ENCODE measurements around the gene ABL2. TPM values are rescaled to one million over a fixed set of nuclear protein-coding genes. Genes with fewer than 3 reads are reported as not detected.
"Not testable (repeated sequence)": the region's sequence is repeated elsewhere in the genome, so short reads cannot be mapped to it uniquely, and the experiment has no call there.

The ABL2 gene
- total RNA-seq, 2 experiments from 2014 or later = 15.8 to 16.4 TPM

DNA sequence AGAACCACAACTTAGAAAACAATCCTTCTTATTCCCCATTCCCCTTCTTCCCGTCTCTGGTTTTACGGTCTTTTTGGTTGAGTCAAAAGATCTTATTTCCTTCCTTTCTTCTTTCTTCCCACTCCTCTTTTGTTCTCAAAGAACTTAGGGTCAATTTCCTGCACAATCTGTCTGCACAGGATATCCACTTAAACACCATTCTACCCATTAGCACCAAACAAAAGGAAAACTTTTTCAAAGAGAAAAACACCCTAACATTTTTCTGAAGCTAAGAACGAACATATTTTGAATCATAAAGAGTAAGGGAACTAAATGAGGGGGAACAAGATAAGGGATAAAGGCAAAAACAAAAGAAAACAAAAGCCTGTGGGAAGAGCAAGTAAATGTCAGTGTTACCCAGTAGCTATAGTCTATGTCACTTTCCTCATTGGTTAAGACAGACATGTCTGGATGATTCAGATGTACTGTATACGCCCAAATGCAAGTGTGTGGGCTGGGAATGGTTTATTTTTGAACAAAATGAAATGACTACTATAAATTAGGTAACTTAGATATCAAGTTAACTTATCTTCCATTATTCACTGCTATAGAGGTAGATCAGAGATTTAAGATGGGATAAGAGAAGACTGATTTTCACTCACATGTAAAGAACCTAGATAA lies 87.8 kb downstream of the ABL2 start:
- Histone ChIP-seq H3K36me3 (ENCODE audit: insufficient read depth, low read length) (no peaks in the 10 kb centered on the region), H3K27ac (ENCODE audit: low read depth in 1 of 2, low read length in 2 of 2) (no peak overlapping the region), H3K9me3 (ENCODE audit: control insufficient read depth in 1 of 2, insufficient read depth in 1 of 2, low read length in 2 of 2) (no peaks in the 10 kb centered on the region), H3K4me3 (ENCODE audit: low read length) (no peak overlapping the region), H3K4me1 (ENCODE audit: insufficient read depth, low read length) (peaks cover 14% of the 10 kb centered on the region), H3K27me3 (ENCODE audit: control insufficient read depth in 1 of 2, insufficient read depth in 2 of 2, low read length in 2 of 2) (no peaks in the 10 kb centered on the region)
- POLR2A ChIA-PET = interaction anchor here (1.3 kb wide), 1 partner anchor 152 kb away, joined by 6 read pairs; the partner anchor contains the start of gene SOAT1
- DNase-seq (peak in 2 of 14 experiments; percentile 24 to 38), ATAC-seq (ENCODE audit: poor library complexity) (peak; percentile 59)
- Mint-ChIP-seq H3K27me3 (no peaks in the 10 kb centered on the region), H3K4me3 (peak overlapping the region; percentile 25), H3K36me3 (ENCODE audit: low read depth) (peaks cover 9% of the 10 kb centered on the region), H3K27ac (peak overlapping the region; percentile 79), H3K9me3 (no peaks in the 10 kb centered on the region), H3K4me1 (ENCODE audit: low read depth) (peaks cover 54% of the 10 kb centered on the region)
- CTCF ChIA-PET = interaction anchor here (0.9 to 1.2 kb wide), 2 partner anchors 21 to 39 kb away, joined by 3 to 4 read pairs; no protein-coding TSS in a partner anchor
- TF ChIP-seq, protein P1, sequence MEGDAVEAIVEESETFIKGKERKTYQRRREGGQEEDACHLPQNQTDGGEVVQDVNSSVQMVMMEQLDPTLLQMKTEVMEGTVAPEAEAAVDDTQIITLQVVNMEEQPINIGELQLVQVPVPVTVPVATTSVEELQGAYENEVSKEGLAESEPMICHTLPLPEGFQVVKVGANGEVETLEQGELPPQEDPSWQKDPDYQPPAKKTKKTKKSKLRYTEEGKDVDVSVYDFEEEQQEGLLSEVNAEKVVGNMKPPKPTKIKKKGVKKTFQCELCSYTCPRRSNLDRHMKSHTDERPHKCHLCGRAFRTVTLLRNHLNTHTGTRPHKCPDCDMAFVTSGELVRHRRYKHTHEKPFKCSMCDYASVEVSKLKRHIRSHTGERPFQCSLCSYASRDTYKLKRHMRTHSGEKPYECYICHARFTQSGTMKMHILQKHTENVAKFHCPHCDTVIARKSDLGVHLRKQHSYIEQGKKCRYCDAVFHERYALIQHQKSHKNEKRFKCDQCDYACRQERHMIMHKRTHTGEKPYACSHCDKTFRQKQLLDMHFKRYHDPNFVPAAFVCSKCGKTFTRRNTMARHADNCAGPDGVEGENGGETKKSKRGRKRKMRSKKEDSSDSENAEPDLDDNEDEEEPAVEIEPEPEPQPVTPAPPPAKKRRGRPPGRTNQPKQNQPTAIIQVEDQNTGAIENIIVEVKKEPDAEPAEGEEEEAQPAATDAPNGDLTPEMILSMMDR (IDR thresholded peaks at IDR 0.05) = no peak
- intact Hi-C loops (cut with DNase I, micrococcal nuclease) = no loop called here

DNA sequence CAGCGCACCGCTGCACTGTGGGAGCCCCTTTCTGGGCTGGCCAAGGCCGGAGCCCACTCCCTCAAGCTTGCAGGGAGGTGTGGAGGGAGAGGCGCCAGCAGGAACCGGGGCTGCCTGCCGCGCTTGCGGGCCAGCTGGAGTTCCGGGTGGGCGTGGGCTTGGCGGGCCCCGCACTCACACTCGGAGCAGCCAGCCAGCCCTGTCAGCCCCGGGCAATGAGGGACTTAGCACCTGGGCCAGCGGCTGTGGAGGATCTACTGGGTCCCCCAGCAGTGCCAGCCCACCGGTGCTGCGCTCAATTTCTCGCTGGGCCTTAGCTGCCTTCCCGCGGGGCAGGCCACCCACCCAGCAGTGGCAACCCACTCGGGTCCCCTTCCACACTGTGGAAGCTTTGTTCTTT lies 90.7 kb downstream of the ABL2 start:
- H3K36me3 ChIP-seq (ENCODE audit: insufficient read depth, low read length); intact Hi-C loops (cut with DNase I, micrococcal nuclease); H3K36me3 Mint-ChIP-seq (ENCODE audit: low read depth); POLR2A ChIA-PET; H3K4me3 Mint-ChIP-seq; ATAC-seq (ENCODE audit: poor library complexity); CTCF ChIA-PET; H3K27me3 Mint-ChIP-seq; H3K9me3 Mint-ChIP-seq; H3K9me3 ChIP-seq (ENCODE audit: control insufficient read depth in 1 of 2, insufficient read depth in 1 of 2, low read length in 2 of 2); H3K27me3 ChIP-seq (ENCODE audit: control insufficient read depth in 1 of 2, insufficient read depth in 2 of 2, low read length in 2 of 2); DNase-seq; H3K4me3 ChIP-seq (ENCODE audit: low read length); H3K27ac Mint-ChIP-seq; H3K27ac ChIP-seq (ENCODE audit: low read depth in 1 of 2, low read length in 2 of 2): not testable (repeated sequence)
- H3K4me1 Mint-ChIP-seq (ENCODE audit: low read depth) = peaks cover 39% of the 10 kb centered on the region
- H3K4me1 ChIP-seq (ENCODE audit: insufficient read depth, low read length) = peaks cover 12% of the 10 kb centered on the region

DNA sequence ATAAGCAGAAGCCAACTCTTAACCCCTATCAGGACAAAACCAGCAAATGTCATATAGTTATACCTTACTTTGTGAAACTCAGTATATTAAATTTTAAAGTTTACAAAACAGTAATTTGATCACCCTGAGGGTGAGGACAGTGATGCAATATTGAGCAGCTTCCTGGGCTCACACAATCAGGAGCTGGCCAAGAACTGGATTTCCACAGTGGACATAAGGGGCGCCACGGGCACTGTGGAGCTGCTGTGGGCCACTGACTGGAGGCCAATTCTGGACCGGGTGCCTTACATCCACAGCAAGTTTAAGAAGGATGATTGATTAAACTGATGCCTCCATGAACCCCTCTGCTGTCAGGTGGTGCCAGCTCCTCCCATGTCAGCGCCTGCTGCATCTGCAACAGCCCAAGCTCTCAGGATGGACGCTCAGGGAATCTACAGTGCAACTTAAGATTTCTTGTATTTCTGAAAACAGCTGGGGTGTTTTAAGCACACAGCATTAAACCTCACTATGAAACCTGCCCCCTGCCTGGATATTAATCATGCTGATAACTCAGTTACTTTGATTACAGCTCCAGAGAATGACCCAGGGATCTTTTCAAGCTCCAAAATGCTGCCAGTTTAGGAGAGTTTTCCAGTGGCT lies 91.7 kb downstream of the ABL2 start:
- peaks cover 8% of the 10 kb centered on the region for H3K4me1 ChIP-seq (ENCODE audit: insufficient read depth, low read length)
- no peaks in the 10 kb centered on the region for H3K36me3 ChIP-seq (ENCODE audit: insufficient read depth, low read length)
- ATAC-seq (ENCODE audit: poor library complexity) (no peak), DNase-seq (no peak)
- intact Hi-C loops (cut with DNase I, micrococcal nuclease) = no loop called here
- H3K27me3 ChIP-seq (ENCODE audit: control insufficient read depth in 1 of 2, insufficient read depth in 2 of 2, low read length in 2 of 2) = no peaks in the 10 kb centered on the region
- TF ChIP-seq, protein P1 (IDR thresholded peaks at IDR 0.05) = no peak
- Mint-ChIP-seq H3K4me1 (ENCODE audit: low read depth) (peaks cover 32% of the 10 kb centered on the region), H3K27me3 (no peaks in the 10 kb centered on the region), H3K36me3 (ENCODE audit: low read depth) (no peaks in the 10 kb centered on the region), H3K4me3 (no peak overlapping the region), H3K27ac (no peak overlapping the region), H3K9me3 (no peaks in the 10 kb centered on the region)
- H3K27ac ChIP-seq (ENCODE audit: low read depth in 1 of 2, low read length in 2 of 2) = no peak overlapping the region
- H3K4me3 ChIP-seq (ENCODE audit: low read length) = no peak overlapping the region
- ChIA-PET CTCF (no interaction called here), POLR2A (no interaction called here)
- no peaks in the 10 kb centered on the region for H3K9me3 ChIP-seq (ENCODE audit: control insufficient read depth in 1 of 2, insufficient read depth in 1 of 2, low read length in 2 of 2)

DNA sequence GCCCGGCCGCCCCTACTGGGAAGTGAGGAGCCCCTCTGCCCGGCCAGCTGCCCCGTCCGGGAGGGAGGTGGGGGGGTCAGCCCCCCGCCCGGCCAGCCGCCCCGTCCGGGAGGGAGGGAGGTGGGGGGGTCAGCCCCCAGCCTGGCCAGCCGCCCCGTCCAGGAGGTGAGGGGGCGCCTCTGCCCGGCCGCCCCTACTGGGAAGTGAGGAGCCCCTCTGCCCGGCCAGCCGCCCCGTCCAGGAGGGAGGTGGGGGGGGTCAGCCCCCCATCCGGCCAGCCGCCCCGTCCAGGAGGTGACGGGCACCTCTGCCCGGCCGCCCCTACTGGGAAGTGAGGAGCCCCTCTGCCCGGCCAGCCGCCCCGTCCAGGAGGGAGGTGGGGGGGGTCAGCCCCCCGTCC lies 93.8 kb downstream of the ABL2 start:
- CTCF ChIA-PET; POLR2A ChIA-PET; H3K4me3 Mint-ChIP-seq; DNase-seq; H3K27ac ChIP-seq (ENCODE audit: low read depth in 1 of 2, low read length in 2 of 2); H3K4me3 ChIP-seq (ENCODE audit: low read length); intact Hi-C loops (cut with DNase I, micrococcal nuclease); H3K36me3 Mint-ChIP-seq (ENCODE audit: low read depth); H3K27me3 ChIP-seq (ENCODE audit: control insufficient read depth in 1 of 2, insufficient read depth in 2 of 2, low read length in 2 of 2); H3K9me3 ChIP-seq (ENCODE audit: control insufficient read depth in 1 of 2, insufficient read depth in 1 of 2, low read length in 2 of 2); H3K4me1 ChIP-seq (ENCODE audit: insufficient read depth, low read length); ATAC-seq (ENCODE audit: poor library complexity); H3K9me3 Mint-ChIP-seq; H3K27ac Mint-ChIP-seq; H3K36me3 ChIP-seq (ENCODE audit: insufficient read depth, low read length); H3K27me3 Mint-ChIP-seq: not testable (repeated sequence)
- peaks cover 16% of the 10 kb centered on the region for H3K4me1 Mint-ChIP-seq (ENCODE audit: low read depth)

DNA sequence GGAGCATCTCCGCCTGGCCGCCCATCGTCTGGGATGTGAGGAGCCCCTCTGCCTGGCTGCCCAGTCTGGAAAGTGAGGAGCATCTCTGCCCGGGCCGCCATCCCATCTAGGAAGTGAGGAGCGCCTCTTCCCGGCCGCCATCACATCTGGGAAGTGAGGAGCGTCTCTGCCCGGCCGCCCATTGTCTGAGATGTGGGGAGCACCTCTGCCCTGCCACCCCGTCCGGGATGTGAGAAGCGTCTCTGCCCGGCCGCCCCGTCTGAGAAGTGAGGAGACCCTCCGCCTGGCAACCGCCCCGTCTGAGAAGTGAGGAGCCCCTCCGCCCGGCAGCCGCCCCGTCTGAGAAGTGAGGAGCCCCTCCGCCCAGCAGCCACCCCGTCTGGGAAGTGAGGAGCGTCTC lies 94.3 kb downstream of the ABL2 start:
- H3K4me3 Mint-ChIP-seq = not testable (repeated sequence)

More for the DNA sequence above, 94.3 kb downstream of the ABL2 start:
- H3K36me3 ChIP-seq (ENCODE audit: insufficient read depth, low read length); H3K27ac Mint-ChIP-seq; H3K27me3 Mint-ChIP-seq; CTCF ChIA-PET; intact Hi-C loops (cut with DNase I, micrococcal nuclease); ATAC-seq (ENCODE audit: poor library complexity); H3K4me1 ChIP-seq (ENCODE audit: insufficient read depth, low read length); H3K4me3 ChIP-seq (ENCODE audit: low read length); H3K27ac ChIP-seq (ENCODE audit: low read depth in 1 of 2, low read length in 2 of 2); H3K27me3 ChIP-seq (ENCODE audit: control insufficient read depth in 1 of 2, insufficient read depth in 2 of 2, low read length in 2 of 2); POLR2A ChIA-PET; H3K9me3 Mint-ChIP-seq; DNase-seq; H3K36me3 Mint-ChIP-seq (ENCODE audit: low read depth); H3K9me3 ChIP-seq (ENCODE audit: control insufficient read depth in 1 of 2, insufficient read depth in 1 of 2, low read length in 2 of 2): not testable (repeated sequence)
- peaks cover 16% of the 10 kb centered on the region for H3K4me1 Mint-ChIP-seq (ENCODE audit: low read depth)
